GM21423 (cell line): Measurements from ENCODE around the gene OPRM1.
"Not testable (repeated sequence)": the region's sequence is repeated elsewhere in the genome, so short reads cannot be mapped to it uniquely, and the experiment has no call there.

ENCODE experiments used
- ATAC-seq: cut with Tn5 transposase; IDR thresholded peaks from one replicate; pipeline ENCODE4 v1.9.1; 2021; ENCODE audit warnings: mild to moderate bottlenecking, moderate library complexity; ENCODE audit not compliant: unreplicated experiment

The OPRM1 gene

DNA sequence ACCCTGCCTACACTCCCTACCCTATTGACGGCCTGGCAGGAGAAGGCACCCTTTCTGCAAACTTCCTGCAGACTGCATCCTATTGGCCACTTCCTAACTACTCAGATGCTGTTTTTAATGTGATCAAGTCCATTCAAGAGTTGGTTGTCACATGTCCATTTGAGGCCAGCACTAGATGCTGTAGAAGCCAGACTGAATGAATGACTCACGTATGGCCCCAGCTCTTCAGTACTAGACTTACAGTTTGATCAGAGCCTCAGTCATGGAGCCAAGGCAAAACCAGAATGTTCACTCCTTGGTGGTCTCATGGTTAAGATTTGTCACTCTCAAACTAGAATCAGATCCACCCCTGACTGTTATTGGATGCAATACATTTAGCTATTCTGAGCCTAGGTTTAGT lies 101.7 kb downstream of the OPRM1 start:
- ATAC-seq = no peak

DNA sequence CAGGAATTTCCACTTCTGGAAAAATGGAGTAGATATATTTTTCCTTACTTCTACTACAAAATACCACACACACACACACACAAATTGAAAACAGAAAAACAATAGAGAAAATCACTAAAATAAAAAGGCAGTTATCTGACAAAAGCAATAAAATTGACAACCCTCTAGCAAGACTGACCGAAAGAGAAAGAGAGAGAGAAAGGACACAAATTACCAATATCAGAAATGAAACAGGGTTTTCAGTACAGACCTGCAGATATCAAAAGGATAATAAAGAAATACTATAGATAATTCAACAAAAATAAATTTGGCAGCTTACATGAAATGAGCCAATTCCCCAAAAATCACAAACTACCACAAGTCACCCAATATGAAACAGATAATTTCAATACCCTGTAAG lies 104.7 kb downstream of the OPRM1 start:
- no peak for ATAC-seq

GRCh38 chr6:154154389-154154967 lies 115.4 kb downstream of the OPRM1 start:
- ATAC-seq = no peak

- peak; percentile 68 for ATAC-seq
Observed at GRCh38 chr6:154156135-154156896, 117.3 kb downstream of the OPRM1 start.

GRCh38 chr6:154157082-154157481 lies 118.0 kb downstream of the OPRM1 start:
- peak; percentile 50 for ATAC-seq

- no peak for ATAC-seq
Observed at GRCh38 chr6:154157706-154158105, 118.7 kb downstream of the OPRM1 start.

DNA sequence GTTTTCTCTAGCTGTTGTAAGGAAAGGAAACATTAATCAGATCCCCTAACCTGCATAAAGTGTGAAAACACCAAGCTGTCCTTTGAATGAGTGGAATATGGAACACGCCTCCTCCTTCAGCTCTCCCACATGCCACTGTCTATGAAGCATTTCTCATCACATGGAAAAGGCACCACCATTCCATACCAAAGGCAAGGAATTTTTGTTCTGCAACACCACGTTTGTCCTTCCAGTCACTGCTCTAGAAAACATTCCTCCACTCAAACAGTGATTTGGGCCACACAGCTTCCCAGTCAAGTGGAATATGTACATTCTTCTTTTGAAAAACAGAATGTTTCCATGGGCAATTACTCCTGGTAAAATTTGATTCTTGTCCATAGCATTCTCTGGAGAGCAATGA lies 120.1 kb downstream of the OPRM1 start:
- ATAC-seq = no peak

DNA sequence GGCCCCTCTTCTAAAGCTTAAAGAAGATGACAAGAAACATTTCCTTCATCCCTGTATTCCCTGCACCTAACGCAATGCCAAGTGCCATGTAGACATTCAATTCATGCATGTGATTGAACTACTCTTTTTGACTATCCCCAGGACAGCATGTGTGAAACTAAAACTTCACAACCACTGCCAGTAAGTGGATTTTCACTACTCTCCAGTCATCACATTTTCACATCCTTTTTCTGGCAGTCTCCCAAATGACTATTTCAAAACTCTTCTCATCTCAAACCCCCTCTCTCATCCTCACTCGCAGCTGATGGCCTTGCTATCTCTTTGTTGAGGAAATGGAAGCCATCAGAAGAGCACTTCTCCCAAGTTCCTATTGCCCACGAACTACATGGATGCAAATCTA lies 122.6 kb downstream of the OPRM1 start:
- ATAC-seq = peak; percentile 64

- no peak for ATAC-seq
Observed at GRCh38 chr6:154164397-154164796, 125.4 kb downstream of the OPRM1 start.

GRCh38 chr6:154165478-154165877 lies 126.4 kb downstream of the OPRM1 start:
- no peak for ATAC-seq

GRCh38 chr6:154166140-154166539 lies 127.1 kb downstream of the OPRM1 start:
- no peak for ATAC-seq

GRCh38 chr6:154167126-154167525 lies 128.1 kb downstream of the OPRM1 start:
- ATAC-seq = no peak

GRCh38 chr6:154169193-154169847 lies 130.3 kb downstream of the OPRM1 start:
- ATAC-seq = no peak

- no peak for ATAC-seq
Observed at GRCh38 chr6:154170106-154170505, 131.1 kb downstream of the OPRM1 start.

GRCh38 chr6:154172393-154172792 lies 133.4 kb downstream of the OPRM1 start:
- not testable (repeated sequence) for ATAC-seq

GRCh38 chr6:154179434-154179833 lies 140.4 kb downstream of the OPRM1 start:
- ATAC-seq = no peak

DNA sequence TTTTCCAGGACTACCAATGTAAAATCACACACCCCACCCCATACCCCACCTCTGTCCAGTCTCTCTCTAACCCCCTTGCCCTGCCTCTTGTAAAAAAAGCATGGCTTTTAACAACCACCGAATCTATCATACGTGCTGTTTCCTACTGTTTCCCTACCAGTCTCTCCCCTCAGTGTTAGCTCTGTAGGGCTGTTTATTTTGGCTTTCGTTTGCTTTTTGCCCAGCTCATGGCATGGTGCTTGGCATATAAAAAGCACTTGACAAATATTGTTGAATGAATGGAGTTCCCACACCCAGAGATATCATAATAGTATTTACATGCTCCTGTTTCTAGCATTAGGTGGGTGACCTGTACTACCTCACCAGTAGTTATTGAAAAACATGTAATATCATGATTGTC lies 148.2 kb downstream of the OPRM1 start:
- no peak for ATAC-seq

- no peak for ATAC-seq
Observed at GRCh38 chr6:154187714-154188113, 148.7 kb downstream of the OPRM1 start.

DNA sequence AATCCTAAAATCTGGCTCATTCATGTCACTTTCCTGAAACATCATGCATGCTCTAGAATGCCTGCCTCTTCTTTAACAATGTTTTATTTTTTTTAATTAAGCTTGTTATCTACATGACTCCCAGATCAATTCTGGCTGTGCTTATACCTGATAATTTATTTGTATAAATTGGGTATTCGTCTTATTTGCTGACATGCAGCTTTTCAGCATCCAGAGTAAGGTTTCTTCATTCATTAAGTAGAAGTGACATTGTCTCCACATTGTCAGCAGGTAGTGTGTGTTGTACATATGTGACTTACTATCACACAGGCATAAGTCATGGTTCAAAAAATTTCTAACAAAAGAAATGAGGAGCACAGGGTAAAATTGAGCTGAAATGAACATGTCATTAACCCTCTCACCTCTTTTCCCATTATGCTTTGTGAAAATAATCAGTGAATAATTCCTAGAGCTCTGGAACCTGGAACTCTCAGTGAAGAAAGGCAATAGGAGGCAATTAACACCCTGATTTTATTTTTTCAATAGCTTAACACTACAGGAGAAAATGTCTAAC lies 157.4 kb downstream of the OPRM1 start:
- no peak for ATAC-seq

- ATAC-seq = no peak
Observed at GRCh38 chr6:154197196-154197860, 158.3 kb downstream of the OPRM1 start.

DNA sequence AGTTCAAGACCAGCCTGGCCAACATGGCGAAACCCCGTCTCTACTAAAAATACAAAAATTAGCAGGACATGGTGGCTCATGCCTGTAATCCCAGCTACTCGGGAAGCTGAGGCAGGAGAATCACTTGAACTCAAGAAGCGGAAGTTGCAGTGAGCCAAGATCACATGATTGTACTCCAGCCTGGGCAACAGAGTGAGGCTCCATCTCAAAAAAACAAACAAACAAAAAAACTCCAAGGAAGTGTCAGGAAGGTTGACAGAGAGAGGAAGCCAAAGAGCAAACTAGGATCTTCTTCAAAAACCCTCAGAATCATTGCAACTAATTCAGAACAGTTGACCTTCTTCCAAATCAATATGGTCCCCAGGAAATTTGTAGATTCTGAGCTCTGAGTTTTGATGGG lies 162.6 kb downstream of the OPRM1 start:
- not testable (repeated sequence) for ATAC-seq
